ENCODE results near the gene SH2B2.

GRCh38 chr7:102323914-102324195, 37.2 kb downstream of the SH2B2 start:
- TF ChIP-seq CTCF (IDR thresholded peaks at IDR 0.05), result no peak
- TF ChIP-seq POLR2AphosphoS5 (IDR thresholded peaks at IDR 0.05; ENCODE audit: insufficient read depth in 1 of 2, low read depth in 1 of 2), result no peak
